ENCODE measurements around the gene ZNF407.

GRCh38 chr18:74817576-74817975 lies 219.9 kb downstream of the ZNF407 start:
- no peak for TF ChIP-seq SP7 (tag by site-specific recombination; IDR thresholded peaks at IDR 0.05)
- no peak for TF ChIP-seq ZNF449 (tag by site-specific recombination; IDR thresholded peaks at IDR 0.05)
- TF ChIP-seq ZNF19 (tag by site-specific recombination; IDR thresholded peaks at IDR 0.05; ENCODE audit: low read depth) = no peak
- TF ChIP-seq CTCF (tag by site-specific recombination; IDR thresholded peaks at IDR 0.05) = no peak
- no peak for TF ChIP-seq ZNF223 (tag by site-specific recombination; IDR thresholded peaks at IDR 0.05)
- no peak for TF ChIP-seq ZNF16 (tag by site-specific recombination; IDR thresholded peaks at IDR 0.05; ENCODE audit: low read depth)
- no peak for TF ChIP-seq YY1 (tag by site-specific recombination; IDR thresholded peaks at IDR 0.05)
- no peak for TF ChIP-seq ZNF747 (tag by site-specific recombination; IDR thresholded peaks at IDR 0.05)
- no peak for TF ChIP-seq ZNF23 (tag by site-specific recombination; IDR thresholded peaks at IDR 0.05; ENCODE audit: borderline replicate concordance)

Measured in HEK293 (cell line).